HT-29 (cell line): Measurements from ENCODE around the gene CSPG4. TPM values are rescaled to one million over a fixed set of nuclear protein-coding genes. Genes with fewer than 3 reads are reported as not detected.
A peak's percentile ranks its signal among the peaks of the same experiment; 100 is the strongest.
"Not testable (repeated sequence)": the region's sequence is repeated elsewhere in the genome, so short reads cannot be mapped to it uniquely, and the experiment has no call there.

Source experiments
- DNase-seq: peaks from one replicate; pipeline ENCODE4 v3.0.0-alpha.2; 2015; ENCODE audit warnings: low spot score
- total RNA-seq: library from RNA; depleted of rRNA; stranded (reverse); fragments of >200 nt; shearing (Covaris generic); gene quantifications from 2 replicates; pipeline ENCODE4 v1.2.3, GENCODE V29; 2014; rRNA removed

Gene CSPG4, protein sequence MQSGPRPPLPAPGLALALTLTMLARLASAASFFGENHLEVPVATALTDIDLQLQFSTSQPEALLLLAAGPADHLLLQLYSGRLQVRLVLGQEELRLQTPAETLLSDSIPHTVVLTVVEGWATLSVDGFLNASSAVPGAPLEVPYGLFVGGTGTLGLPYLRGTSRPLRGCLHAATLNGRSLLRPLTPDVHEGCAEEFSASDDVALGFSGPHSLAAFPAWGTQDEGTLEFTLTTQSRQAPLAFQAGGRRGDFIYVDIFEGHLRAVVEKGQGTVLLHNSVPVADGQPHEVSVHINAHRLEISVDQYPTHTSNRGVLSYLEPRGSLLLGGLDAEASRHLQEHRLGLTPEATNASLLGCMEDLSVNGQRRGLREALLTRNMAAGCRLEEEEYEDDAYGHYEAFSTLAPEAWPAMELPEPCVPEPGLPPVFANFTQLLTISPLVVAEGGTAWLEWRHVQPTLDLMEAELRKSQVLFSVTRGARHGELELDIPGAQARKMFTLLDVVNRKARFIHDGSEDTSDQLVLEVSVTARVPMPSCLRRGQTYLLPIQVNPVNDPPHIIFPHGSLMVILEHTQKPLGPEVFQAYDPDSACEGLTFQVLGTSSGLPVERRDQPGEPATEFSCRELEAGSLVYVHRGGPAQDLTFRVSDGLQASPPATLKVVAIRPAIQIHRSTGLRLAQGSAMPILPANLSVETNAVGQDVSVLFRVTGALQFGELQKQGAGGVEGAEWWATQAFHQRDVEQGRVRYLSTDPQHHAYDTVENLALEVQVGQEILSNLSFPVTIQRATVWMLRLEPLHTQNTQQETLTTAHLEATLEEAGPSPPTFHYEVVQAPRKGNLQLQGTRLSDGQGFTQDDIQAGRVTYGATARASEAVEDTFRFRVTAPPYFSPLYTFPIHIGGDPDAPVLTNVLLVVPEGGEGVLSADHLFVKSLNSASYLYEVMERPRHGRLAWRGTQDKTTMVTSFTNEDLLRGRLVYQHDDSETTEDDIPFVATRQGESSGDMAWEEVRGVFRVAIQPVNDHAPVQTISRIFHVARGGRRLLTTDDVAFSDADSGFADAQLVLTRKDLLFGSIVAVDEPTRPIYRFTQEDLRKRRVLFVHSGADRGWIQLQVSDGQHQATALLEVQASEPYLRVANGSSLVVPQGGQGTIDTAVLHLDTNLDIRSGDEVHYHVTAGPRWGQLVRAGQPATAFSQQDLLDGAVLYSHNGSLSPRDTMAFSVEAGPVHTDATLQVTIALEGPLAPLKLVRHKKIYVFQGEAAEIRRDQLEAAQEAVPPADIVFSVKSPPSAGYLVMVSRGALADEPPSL (N-terminal part only)
- 8.9 and 10.7 TPM in 2 replicates for total RNA-seq

DNA sequence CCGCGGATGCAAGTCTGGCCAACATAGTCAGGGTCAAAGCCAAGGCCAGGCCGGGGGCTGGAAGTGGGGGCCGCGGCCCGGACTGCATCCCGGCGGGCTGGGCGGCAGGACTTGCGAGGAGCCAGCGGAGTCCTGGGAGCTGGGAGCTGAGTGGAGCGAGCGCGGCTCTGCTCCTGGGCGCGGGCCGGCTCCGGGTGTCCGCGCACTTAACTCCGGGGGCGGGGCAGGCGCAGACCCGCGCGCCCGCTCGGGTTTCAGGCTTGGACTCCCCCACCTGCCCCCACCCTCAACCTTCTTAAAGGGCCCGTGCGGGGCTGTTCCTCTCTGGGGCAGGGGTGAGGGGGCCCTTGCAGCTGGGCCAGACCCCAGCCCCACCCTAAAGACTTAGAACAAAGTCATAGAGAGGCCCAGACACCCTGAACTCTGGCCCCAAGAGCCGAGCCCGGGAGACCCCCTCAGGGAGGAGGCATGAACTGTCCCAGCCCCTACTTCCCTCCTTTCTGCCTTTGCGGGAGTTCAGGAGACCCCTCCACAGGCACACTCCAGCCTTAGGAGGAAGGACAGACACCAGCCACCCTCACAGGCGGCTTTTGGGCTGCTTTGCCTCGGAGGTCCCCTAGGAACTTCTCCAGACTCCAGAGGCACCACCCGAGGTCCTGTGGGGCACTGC lies at the start of gene CSPG4:
TSS of gene CSPG4 (minus strand) at position 181 of the 670 bp plus-strand sequence. CDS start at position 88, 93 bp downstream.
- no peak for DNase-seq

DNA sequence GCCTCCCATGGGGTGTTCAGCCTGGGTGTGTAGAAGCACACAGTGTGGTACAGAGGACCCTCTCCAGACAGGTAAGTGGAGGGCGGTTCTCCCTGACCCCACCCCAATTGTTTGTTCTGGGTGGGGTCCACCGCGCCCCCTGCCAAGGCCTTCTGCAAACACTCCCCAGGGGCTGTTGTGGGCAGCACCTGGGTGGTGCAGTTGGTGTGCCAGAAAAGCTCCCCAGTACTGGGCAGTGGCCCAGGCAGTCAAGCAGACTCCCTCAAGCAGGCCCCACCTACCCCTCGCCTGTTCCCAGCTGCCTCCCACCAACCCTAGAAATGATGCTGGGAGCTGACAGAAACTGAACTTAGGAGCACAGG lies 49.7 kb upstream of the CSPG4 start:
- not testable (repeated sequence) for DNase-seq

DNA sequence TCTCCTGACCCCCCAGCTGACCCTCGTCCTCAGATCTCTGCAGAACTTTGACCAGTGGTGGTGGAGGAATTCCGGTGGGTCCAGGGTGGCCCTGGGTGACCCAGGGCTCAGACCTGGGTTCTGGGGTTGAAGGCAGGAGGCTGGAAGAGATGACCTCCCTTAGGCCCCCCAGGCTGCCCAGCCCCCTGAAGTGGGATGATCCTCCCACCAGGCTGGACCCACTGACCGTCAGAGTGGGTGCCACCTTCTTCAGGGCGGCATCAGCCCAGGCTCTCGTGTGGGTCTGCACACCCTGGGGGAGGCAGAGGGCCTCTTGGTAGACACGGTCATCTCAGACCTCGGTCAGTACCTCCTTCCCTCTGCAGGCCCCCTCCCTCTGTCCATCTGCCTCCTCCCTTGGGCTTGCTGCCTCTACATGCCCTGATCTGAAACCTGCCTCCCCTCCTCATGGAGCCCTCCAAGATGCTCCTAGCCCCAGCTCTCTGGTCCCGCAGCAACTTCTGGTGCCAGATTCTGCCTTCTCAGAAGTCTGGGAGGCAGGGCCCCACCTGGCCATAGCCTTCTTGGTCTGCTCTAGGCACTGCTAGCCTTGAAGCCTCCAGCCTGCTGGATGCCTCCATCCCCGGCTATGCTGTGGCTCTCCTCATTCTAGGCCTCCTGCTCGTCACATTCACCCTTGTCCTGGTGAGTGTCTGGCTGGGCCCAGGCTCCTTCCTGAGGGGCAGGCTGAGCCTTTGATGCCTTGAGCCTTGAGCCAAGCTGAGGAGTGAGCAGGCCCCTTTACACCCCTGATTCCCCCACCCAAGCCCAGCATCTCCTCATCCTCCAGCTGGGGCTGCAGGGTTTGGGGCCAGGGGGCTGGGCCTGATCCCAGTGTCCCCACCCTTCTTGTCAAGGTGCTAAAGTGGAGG lies 49.1 kb upstream of the CSPG4 start:
- DNase-seq = no peak

DNA sequence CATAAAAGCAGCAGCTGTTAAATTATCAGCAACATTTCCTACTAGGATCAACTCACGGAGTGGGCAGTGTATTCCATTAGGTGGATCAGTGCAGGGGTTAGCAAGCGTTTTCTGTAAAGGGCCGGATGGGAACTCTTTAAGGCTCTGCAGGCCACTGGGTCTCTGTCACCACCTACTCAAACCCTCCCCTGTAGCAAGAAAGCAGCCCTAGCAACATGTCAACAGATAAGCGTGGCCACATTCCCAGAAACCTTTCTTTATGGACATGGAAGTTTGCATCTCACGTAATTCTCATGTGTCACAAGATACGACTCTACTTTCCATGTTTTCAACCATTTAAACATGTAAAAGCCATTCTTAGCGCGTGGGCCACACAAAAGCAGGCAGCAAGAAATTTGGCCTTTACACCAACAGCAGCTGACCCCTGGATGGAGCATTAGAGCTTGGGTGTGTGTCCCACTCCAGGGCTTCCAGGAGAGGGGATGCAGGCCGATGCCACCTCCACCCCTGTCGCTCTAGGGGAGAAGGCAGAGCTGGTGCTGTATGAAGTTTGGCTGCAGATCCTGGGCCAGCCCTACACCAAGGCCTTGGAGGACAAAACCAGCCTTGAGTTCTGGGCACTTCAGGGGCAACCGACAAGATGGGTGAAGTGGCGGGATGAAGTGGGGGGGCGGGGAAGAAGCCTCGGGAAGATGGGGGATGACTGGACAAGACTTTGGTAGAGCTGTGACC lies 48.2 kb upstream of the CSPG4 start:
- DNase-seq = no peak

DNA sequence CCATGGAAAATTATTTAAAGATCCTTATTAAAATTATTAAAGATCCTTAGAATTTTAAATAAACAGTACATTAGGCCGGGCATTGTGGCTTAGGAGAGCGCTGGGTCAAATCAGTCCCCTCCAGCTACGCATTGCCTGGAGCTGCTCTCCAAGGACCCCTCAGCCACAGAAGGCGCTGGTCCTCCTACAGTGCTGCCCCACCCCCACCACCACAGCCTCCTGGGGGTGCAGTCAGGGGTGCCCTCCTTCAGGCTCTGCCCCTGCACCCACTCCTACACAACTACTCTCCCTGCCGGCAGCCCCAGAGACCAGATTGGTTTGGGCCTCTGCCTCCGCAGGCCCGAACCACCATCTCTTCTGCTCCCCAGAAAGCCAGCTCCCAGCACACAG lies 47.5 kb upstream of the CSPG4 start:
- DNase-seq = not testable (repeated sequence)

DNA sequence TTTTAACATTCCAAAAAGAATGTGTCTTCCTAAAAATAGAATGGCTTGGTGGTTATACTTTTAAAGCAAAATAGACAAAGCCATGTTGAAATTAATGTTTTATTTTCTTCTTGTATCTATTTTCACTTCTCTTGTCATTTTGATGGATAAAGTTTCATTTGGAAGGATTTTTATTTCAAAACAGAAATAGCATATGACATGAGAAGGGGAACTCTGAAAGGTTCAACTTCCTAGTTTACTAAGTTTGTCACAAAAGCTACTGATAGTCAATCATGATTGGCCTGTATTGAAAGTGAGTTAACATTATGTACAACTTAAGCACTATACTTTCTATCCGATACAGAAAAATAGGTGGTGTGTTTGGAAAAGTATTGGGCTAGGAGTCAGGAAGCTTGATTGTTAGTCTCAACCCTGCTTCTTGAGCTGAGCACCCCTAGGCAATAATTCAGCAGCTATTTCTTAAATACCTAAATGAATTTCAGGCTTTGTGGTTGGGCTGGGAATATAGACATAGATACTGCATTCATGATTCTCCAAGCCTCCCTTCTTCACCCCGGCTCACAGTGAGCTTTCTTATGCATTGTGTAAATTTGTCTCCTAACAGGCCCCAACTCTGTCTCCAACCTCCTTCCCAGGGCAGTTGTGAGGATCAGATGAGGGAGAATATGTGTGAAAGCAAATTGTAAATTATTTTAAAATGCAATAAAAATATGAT lies 46.9 kb upstream of the CSPG4 start:
- DNase-seq = no peak

DNA sequence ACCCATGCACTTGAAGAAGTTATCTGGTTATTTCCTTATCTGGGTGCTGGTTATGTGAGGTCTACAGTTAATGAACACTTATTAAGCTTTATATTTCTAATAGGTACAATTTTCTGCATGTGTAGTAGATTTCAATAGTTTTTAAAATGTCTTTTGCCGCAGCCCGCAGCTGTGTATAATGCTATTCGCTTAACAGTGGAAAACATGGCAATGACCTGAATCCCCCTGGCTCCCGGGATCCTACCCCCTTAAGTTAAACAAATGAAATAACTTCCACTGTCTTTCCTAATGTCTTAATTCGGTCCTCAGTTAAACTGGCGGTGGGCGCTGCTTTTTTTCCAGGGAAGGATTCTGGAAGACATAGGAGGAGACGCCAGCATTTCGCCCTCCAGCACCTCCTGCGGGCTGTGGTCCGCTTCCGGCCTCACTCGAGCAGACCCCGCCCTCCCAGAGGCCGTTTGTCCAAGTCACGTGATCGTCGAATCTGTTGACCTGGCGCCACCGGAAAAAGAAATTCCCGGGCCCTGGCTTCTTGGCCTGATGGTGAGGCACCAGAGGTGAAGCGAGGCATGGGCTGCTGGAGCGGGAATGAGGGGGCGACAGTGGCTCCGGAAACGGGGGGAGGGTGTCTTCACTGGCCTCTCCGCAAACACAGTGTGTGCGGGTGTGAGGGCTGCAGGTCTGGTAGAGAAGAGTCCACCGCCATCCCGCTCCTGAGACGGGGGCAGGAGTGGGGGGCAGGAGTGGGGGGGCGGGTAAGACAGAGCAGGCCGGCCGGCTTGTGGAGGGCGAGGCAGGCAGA lies 45.6 kb upstream of the CSPG4 start:
- peak; percentile 93 for DNase-seq

DNA sequence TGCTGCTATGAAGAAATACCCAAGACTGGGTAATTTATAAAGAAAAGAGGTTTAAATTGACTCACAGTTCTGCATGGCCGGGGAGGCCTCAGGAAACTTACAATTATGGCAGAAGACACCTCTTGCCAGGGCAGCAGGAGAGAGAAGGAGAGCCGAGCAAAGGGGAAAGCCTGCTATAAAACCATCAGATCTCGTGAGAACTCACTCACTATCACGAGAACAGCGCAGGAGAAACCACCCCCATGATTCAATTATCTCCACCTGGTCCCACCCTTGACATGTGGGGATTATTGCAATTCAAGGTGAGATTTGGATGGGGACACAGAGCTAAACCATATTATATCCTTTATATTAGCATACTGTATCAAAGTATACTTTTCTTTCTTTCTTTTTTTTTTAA lies 42.2 kb upstream of the CSPG4 start:
- DNase-seq = not testable (repeated sequence)

DNA sequence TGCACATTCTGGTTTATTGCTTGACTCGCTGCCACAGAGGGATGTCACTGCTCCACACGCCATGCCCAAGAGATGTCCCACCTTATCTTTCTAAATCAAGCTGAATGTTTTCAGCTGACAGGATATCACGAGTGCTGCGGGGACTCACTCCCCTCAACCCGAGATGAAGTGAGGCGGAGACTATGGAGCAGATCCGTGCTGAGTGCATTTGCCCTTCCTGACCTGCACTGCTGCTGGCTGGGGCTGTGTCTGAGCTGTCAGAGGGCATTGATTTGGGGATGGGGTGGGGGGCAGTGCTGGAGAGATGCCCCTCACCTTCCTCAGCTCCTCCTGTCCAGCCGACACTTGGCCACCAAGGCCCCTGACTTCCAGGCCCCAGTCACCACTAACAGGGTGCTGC lies 40.5 kb upstream of the CSPG4 start:
- no peak for DNase-seq

DNA sequence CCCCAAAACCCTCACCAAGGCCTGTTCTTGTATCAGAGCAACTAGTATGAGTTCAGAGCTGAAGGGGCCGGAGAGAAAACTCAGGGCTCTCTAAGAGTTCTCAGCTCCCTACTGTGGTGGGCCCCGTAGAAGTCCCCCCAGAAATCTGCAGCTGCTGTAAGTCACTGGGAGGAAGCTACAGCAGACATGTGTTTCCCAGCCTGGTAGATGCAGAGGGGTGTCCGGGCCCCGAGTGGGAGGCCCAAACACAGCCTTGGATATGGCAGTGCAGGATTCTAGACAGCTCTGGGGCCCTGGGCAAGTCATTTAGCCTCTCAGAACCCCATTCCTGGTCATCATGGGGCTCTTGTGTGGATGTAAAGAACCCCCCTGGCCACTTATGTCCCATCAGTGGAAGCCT lies 39.2 kb upstream of the CSPG4 start:
- DNase-seq = no peak

DNA sequence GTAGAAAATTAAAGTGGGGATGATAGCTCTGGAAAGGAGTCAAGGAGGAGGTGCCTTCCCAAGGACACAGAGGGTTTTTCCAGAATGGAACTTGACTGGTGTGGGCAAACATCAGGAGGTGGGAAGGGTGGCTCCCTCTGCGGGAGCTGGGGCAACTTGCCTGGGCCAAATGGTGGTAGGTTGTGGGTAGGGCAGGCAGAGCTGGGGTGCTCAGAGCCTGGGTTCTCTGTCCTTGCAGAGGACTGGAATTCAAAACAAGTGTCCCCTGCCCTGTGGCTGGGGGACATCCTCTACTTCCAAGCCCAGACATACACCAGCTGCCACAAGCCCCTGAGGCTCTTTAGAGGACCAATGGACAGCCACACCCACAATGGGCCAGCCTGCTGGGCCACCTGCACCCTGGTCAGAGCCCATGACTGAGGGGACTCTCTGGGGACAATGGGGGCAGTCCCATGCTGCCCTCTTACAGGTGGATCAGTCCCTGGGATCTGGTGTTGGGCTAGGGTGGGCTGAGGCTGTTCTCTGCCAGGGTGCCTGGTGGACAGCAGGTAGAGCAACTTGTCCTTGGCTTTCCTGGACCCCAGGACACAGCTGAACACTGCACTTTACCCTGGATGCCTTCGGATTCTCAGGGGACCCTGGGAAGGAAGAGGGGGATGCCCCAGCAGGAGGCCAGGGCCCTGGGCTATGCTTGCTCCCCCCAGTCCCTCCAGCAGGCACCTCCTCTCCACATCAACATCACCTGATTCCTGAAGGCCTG lies 38.6 kb upstream of the CSPG4 start:
- DNase-seq = no peak

DNA sequence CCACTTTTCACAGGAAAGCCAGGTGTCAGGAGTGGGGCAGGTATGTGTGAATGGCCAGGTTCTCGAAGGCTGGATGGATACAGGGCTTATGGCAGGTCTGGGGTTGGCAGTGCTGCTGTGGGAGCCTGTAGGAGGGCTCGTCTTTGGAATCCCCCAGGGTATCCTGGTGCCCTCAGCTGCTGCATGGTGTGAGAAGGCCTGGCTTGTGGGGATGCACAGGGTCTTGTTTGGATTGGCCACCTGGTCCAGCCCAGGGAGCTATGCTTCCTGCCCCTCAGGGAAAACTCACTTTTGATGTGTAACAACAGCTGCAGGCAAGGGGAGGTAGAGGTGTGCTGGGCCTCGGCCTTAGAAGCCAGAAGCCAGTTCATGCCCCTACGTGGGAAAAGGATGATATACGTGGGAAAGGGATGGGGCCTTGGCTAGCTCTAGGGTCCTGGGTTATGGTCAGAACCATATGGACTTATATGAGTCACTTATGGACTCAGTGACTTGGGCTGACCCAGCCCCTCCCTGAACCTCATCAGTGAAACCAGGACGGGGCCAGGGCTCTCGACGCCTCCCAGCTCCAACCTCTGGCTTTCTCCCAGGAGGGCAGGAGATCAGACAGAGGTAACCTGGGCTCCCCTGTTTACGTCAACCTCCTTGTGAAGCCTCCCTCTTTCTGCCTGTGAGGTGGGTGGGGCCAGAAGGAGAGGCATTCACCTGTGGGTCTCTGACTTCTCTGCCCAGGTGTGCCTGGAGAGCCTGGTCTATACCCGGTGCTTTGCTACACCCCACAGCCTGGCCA lies 37.8 kb upstream of the CSPG4 start:
- DNase-seq = no peak

DNA sequence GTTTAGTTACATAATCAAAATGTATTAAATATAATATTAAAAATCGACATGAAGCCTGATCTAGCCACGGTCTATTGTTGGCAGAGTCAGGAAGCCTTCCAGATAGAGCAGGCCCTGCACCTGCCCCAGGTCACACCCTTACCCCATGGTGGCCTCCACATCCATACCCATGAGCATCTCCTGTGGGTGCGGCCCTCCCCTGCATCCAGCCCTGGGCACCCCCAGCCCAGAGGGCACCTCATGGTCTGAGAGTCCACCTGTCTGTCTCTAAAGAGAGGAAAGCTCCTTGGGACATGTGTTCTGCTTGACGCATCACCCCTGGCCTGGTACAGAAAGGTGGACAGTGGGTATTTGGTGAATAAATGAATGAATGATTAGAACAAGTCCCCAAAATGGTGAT lies 37.2 kb upstream of the CSPG4 start:
- DNase-seq = no peak

DNA sequence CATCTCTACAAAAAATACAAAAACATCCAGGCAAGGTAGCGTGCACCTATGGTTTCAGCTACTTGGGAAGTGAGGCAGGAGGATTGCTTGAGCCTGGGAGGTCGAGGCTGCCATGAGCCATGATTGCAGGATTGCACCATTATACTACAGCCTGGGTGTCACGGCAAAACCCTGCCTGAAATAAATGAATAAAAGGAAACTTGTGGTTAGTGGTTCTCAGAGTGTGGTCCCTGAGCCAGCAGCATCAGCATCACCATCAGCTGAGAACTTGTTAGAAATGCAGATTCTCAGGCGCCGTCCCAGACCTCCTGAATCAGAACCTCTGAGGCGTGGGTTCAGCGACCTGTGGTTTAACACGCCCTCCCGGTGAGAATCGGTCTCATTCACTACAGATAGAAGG lies 36.2 kb upstream of the CSPG4 start:
- DNase-seq = not testable (repeated sequence)

DNA sequence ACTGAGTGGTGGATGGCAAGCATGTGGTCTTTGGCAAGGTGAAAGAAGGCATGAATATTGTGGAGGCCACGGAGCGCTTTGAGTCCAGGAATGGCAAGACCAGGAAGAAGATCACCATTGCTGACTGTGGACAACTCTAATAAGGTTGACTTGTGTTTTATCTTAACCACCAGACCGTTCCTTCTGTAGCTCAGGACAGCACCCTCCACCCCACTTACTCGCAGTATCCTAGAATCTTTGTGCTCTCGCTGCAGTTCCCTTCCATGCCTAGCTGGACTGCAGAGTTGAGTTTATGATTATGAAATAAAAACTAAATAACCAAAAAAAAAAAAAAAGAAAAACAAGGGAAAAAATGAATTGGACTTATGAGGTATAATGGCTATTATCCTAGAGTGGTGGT lies 34.5 kb upstream of the CSPG4 start:
- DNase-seq = not testable (repeated sequence)

DNA sequence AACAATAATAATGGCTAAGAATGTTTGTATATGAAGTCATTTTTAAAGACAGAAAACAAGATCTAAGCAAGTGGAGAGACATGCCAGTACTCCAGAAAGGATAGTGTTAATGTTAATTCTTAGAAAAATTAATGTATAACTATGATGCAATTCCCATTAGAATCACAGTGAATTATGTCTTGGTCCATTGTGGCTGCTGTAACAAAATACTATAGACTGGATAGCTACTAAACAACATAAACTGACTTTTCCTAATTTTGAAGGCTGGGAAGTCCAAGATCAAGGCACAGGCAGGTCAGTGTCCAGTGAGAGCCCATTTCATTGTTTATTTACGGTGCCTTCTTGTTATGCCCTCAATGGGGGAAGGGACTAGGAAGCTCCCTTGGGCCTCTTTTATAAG lies 32.7 kb upstream of the CSPG4 start:
- DNase-seq = no peak
